ENCODE results near the gene JAK1. TPM values are rescaled to one million over a fixed set of nuclear protein-coding genes. Genes with fewer than 3 reads are reported as not detected.

The JAK1 gene
- total and polyA plus RNA-seq, 10 of the 15 experiments (the other 5 are each of a cell fraction or from before 2014, with no cell fraction given), result 9.6 to 45.5 (median 35.7) TPM

GRCh38 chr1:64935551-64936155 lies 30.7 kb downstream of the JAK1 start:
- Histone ChIP-seq H3K27ac (ENCODE audit: control insufficient read depth, insufficient read depth) (no peak overlapping the region), H3K79me2 (ENCODE audit: control insufficient read depth, insufficient read depth, low read length) (peaks cover 21% of the 10 kb centered on the region), H4K20me1 (ENCODE audit: control insufficient read depth, insufficient read depth) (peaks cover 3% of the 10 kb centered on the region; the same call in 1 of the 2 replicates), H3K4me2 (ENCODE audit: control insufficient read depth, insufficient read depth) (no peak overlapping the region), H3K4me1 (ENCODE audit: control insufficient read depth, insufficient read depth, low read length) (peaks cover 9% of the 10 kb centered on the region), H3K9me3 (replicated peaks; ENCODE audit: control insufficient read depth, insufficient read depth, low read length) (no peaks in the 10 kb centered on the region; the same call in 2 of the 3 replicates), H3K4me3 (no peak overlapping the region), H2AFZ (ENCODE audit: control insufficient read depth, low read depth, low read length) (no peak overlapping the region), H3K27me3 (replicated peaks in 1 of 2; ENCODE audit: control insufficient read depth in 2 of 2, insufficient read depth in 2 of 2, low read length in 1 of 2) (no peaks in the 10 kb centered on the region), H3K36me3 (ENCODE audit: control insufficient read depth in 2 of 2, insufficient read depth in 2 of 2, low read length in 1 of 2) (no peaks in the 10 kb centered on the region), H3K9ac (ENCODE audit: control insufficient read depth, insufficient read depth, low read length) (no peak overlapping the region)
- ATAC-seq (no peak), DNase-seq (ENCODE audit: low read depth, low spot score) (no peak), FAIRE-seq (no peak)
- WGBS (ENCODE audit: insufficient coverage, insufficient replicate concordance, low lambda C conversion rate, missing lambda C conversion rate), result 88% methylated on average over 9 of the region's 9 CpGs
- TF ChIP-seq NR2C1 (IDR thresholded peaks at IDR 0.05) (no peak), MTA2 (IDR thresholded peaks at IDR 0.05; ENCODE audit: low read depth) (no peak), ETV6 (conservative IDR thresholded peaks at IDR 0.05 in 1 of 2, IDR thresholded peaks at IDR 0.05 in 1 of 2; ENCODE audit: borderline replicate concordance in 1 of 2, low read depth in 1 of 2) (no peak), PRDM15 (CRISPR knock-in tag; IDR thresholded peaks at IDR 0.05) (no peak), CHD1 (IDR thresholded peaks at IDR 0.05; ENCODE audit: low read depth, low read length) (no peak), JUNB (IDR thresholded peaks at IDR 0.05) (no peak), ELK1 (IDR thresholded peaks at IDR 0.05; ENCODE audit: low read depth, low read length) (no peak), IRF3 (IDR thresholded peaks at IDR 0.05) (no peak)
- RAD21 ChIA-PET (ENCODE audit: unreplicated experiment), result no interaction called here
- POLR2A ChIA-PET, result no interaction called here
- intact Hi-C loops (cut with micrococcal nuclease; ENCODE audit: unreplicated experiment), result no loop called here
- in situ Hi-C loops (cut with MboI), result no loop called here
- CTCF ChIA-PET, result no interaction called here
- BruUV-seq (replicated peaks), result no TSS peak
- SMC1A ChIA-PET (ENCODE audit: uncharacterized antibody, unreplicated experiment), result no interaction called here
